Thyroid gland (tissue), 4 donors: ENCODE data around the gene EXOC3L2. TPM values are rescaled to one million over a fixed set of nuclear protein-coding genes. Genes with fewer than 3 reads are reported as not detected.

Source experiments
- DNase-seq, 2 donors: peaks; one replicate each; pipeline ENCODE4 v3.0.0-alpha.2; 2019
- H3K27ac ChIP-seq, 3 donors: fragments of 200-600 bp; sonication (generic); 1 replicate in 2 of 3; 2 replicates in 1 of 3; pipeline ENCODE4 v1.5.1; 2016 to 2019; ENCODE audit warnings: mild to moderate bottlenecking in 1 of 3, moderate library complexity in 1 of 3
- H3K27me3 ChIP-seq: fragments of 200-600 bp; sonication (generic); one replicate; pipeline ENCODE4 v1.5.1; 2019
- H3K36me3 ChIP-seq, 2 donors: fragments of 200-600 bp; sonication (generic); one replicate each; pipeline ENCODE4 v1.5.1; 2016 to 2019
- H3K4me1 ChIP-seq, 2 donors: fragments of 200-600 bp; sonication (generic); one replicate each; pipeline ENCODE4 v1.5.1; 2017 to 2019
- H3K4me3 ChIP-seq, 3 donors: fragments of 200-600 bp; sonication (generic); replicated peaks in 1 of 3; 1 replicate in 2 of 3; 2 replicates in 1 of 3; pipeline ENCODE4 v1.5.1; 2016; ENCODE audit warnings: mild to moderate bottlenecking in 1 of 3
- H3K9me3 ChIP-seq: fragments of 200-600 bp; sonication (generic); one replicate; pipeline ENCODE4 v1.5.1; 2017
- POLR2A ChIP-seq, 2 donors: fragments of 450-650 bp; IDR thresholded peaks; one replicate each; pipeline ENCODE4 v1.6.1; 2017; ENCODE audit warnings: antibody characterized with exemption in 2 of 2, mild to moderate bottlenecking in 2 of 2, moderate library complexity in 1 of 2
- WGBS, 2 donors: methylation state at CpG; one replicate each; pipeline ENCODE4 v1.1.5; 2017; 5-methylcytosine and 5-hydroxymethylcytosine counted together
- intact Hi-C: fragments of 100-400 bp; cut with DNase I; formaldehyde crosslinking; loops from one replicate; pipeline ENCODE4 v1.15.1; 2023
- total RNA-seq, 4 donors: library from RNA; depleted of rRNA; stranded (reverse); fragments of >200 nt; gene quantifications; one replicate each; pipeline ENCODE4 v1.2.3, GENCODE V29; 2016
- TF ChIP-seq, protein P1 (sequence below), 6 experiments: fragments of 200-600 bp in 3 of 6; fragments of 450-650 bp in 3 of 6; sonication (generic) in 3 of 6; IDR thresholded peaks; one replicate each; pipeline ENCODE4 v1.5.1; 2016 to 2019; ENCODE audit warnings: antibody characterized with exemption in 6 of 6, mild to moderate bottlenecking in 2 of 6, inconsistent platforms in 1 of 6, moderate library complexity in 1 of 6

The EXOC3L2 gene
- total RNA-seq, 4 donors from 2014 or later: 2.1 to 17.2 (median 11.4) TPM

DNA sequence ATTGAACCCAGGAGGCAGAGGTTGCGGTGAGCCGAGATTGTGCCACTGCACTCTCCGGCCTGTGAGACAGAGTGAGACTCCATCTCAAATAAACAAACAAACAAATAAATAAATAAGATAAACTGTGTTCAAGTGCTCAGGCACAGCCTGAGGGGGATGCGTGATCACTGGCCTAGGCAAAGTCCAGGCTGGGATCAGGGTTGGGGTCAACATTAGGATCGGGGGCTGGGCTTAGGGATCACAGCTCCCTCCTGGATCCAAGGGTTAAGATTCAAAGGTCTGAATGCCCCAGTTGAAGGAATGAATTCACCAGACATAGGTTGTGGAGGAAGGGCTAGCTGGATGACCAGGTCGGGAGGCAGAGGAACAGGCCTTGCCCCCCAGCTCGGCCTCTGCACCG lies 1.9 kb upstream of the EXOC3L2 start:
- Histone ChIP-seq H3K4me1 (peaks cover 9 to 11% of the 10 kb centered on the region in 2 donors), H3K36me3 (no peaks in the 10 kb centered on the region), H3K27ac (no peak overlapping the region), H3K27me3 (no peaks in the 10 kb centered on the region), H3K4me3 (no peak overlapping the region), H3K9me3 (no peaks in the 10 kb centered on the region)
- WGBS, 2 donors: 94 to 96% methylated on average over 8 of the region's 8 CpGs
- intact Hi-C loops: no loop called here
- DNase-seq: no peak
- TF ChIP-seq POLR2A (IDR thresholded peaks at IDR 0.05): no peak
- TF ChIP-seq, protein P1, sequence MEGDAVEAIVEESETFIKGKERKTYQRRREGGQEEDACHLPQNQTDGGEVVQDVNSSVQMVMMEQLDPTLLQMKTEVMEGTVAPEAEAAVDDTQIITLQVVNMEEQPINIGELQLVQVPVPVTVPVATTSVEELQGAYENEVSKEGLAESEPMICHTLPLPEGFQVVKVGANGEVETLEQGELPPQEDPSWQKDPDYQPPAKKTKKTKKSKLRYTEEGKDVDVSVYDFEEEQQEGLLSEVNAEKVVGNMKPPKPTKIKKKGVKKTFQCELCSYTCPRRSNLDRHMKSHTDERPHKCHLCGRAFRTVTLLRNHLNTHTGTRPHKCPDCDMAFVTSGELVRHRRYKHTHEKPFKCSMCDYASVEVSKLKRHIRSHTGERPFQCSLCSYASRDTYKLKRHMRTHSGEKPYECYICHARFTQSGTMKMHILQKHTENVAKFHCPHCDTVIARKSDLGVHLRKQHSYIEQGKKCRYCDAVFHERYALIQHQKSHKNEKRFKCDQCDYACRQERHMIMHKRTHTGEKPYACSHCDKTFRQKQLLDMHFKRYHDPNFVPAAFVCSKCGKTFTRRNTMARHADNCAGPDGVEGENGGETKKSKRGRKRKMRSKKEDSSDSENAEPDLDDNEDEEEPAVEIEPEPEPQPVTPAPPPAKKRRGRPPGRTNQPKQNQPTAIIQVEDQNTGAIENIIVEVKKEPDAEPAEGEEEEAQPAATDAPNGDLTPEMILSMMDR (IDR thresholded peaks at IDR 0.05): no peak

DNA sequence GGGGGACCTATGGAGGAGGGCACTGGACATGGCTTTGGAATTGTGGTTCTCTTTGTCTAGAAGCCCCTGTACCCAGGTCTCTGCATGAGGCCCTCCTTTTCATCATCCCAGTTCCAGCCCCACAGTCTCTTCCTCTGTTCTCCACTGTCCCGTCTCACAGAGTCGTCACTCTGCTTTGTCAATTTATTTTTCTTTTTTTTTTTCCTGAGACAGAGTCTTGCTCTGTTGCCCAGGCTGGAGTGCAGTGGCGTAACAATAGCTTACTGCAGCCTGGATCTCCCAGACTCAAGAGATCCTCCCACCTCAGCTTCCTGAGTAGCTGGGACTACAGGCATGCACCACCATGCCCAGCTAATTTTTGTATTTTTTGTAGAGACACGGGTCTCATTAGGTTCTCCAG lies 619 bp upstream of the EXOC3L2 start:
- H3K9me3 ChIP-seq: no peaks in the 10 kb centered on the region
- H3K27ac ChIP-seq: peak overlapping the region in 1 of 3 donors; percentile 49
- H3K4me3 ChIP-seq: no peak overlapping the region
- intact Hi-C loops: no loop called here
- no peaks in the 10 kb centered on the region for H3K36me3 ChIP-seq
- WGBS, 2 donors: 52% methylated on average over 4 of the region's 4 CpGs
- no peak for DNase-seq
- no peaks in the 10 kb centered on the region for H3K27me3 ChIP-seq
- TF ChIP-seq, protein P1 (IDR thresholded peaks at IDR 0.05): no peak
- no peak for TF ChIP-seq POLR2A (IDR thresholded peaks at IDR 0.05)
- peaks cover 5% of the 10 kb centered on the region in 2 donors for H3K4me1 ChIP-seq

DNA sequence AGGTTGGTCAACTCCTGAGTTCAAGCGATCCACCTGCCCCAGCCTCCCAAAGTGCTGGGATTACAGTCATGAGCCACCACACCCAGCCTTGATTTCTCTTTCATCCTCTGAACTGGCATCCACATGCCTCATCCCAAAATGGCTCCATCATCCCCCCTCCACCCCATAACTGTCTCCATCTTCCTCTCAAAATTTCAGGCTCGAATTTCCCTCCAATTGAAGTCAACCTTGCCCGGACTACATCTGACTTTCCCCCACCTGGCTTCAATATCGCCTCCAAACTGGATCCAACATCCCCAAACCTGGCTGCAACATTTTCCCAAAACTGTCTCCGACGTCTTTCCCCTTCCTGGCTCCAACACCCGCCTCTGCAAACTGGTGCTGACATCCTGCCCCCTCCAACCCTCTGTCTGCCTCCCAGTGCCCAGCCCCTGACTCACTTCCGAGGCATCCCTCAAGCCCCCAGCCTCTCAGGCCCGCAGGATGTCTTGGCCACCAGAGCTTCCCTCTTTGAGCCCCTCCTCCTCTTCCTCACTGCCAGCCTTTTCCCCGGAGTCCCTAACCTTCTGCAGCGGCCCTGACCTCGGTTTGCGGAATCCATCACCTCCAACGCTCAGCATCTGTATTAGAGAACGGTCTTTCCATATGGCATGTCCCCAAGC lies 943 bp downstream of the EXOC3L2 start:
- H3K4me3 ChIP-seq: peak overlapping the region in 1 of 3 donors; percentile 12

DNA sequence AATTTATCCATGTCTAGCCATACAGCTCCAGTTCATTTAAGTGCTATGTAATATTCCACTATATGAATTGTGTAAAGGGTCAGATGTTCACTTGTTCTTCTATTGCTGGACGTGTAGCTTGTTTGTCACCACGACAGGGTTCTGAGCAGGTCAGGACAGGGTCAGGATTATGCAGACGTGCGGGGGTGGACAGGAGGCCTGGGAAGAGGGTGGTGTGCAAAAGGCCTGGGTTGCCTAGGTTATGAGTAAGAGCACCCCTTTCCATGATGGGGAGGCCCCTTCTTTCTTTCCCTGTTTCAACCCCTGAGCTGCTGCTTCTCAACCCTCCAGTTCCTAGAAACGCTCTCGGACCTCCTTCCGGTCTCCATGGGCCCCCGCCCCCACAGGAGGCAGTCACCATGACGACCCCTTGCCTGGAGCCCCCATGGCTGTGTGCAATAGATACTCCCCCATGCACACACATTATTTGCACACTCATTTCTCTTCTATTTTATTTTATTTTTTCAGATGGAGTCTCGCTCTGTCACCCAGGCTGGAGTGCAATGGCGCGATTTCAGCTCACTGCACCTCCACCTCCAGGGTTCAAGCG lies 2.0 kb downstream of the EXOC3L2 start:
- TF ChIP-seq, protein P1 (IDR thresholded peaks at IDR 0.05): no peak
- TF ChIP-seq POLR2A (IDR thresholded peaks at IDR 0.05): no peak
- intact Hi-C loops: no loop called here
- no peaks in the 10 kb centered on the region for H3K9me3 ChIP-seq
- no peaks in the 10 kb centered on the region for H3K36me3 ChIP-seq
- no peaks in the 10 kb centered on the region for H3K4me1 ChIP-seq
- DNase-seq: no peak
- no peaks in the 10 kb centered on the region for H3K27me3 ChIP-seq
- 73 to 76% methylated on average over 13 of the region's 13 CpGs for WGBS, 2 donors
- no peak overlapping the region for H3K4me3 ChIP-seq
- no peak overlapping the region for H3K27ac ChIP-seq

More for the DNA sequence above, 943 bp downstream of the EXOC3L2 start:
- Histone ChIP-seq H3K27ac (no peak overlapping the region), H3K27me3 (no peaks in the 10 kb centered on the region), H3K4me1 (no peaks in the 10 kb centered on the region), H3K9me3 (no peaks in the 10 kb centered on the region), H3K36me3 (no peaks in the 10 kb centered on the region)
- DNase-seq: no peak
- no peak for TF ChIP-seq POLR2A (IDR thresholded peaks at IDR 0.05)
- TF ChIP-seq, protein P1 (IDR thresholded peaks at IDR 0.05): no peak
- WGBS, 2 donors: 61 to 66% methylated on average over 15 of the region's 15 CpGs
- intact Hi-C loops: no loop called here

DNA sequence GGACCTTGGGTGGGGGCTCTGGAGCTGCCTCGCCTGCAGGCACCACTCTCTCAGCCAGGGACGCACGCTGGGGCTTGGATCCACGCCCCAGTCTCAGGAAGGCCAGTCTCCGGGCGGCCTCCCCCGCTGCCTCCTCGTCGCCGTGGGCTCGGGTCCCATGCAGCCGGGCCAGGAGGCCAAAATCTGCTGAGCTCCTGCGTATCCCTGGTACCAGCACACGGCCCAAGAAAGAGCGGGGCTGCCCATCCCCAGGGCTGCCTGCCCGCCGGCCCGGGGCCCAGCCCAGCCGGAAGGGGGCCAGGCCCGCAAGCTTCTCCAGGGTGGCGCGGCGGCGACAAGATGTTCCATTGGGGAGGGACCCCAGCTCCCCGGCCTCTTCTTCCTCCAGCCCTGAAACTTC lies 6.7 kb downstream of the EXOC3L2 start:
- TF ChIP-seq POLR2A (IDR thresholded peaks at IDR 0.05): no peak
- TF ChIP-seq, protein P1 (IDR thresholded peaks at IDR 0.05): no peak

More for the DNA sequence above, 6.7 kb downstream of the EXOC3L2 start:
- H3K4me3 ChIP-seq: no peak overlapping the region
- no peaks in the 10 kb centered on the region for H3K36me3 ChIP-seq
- no peak overlapping the region for H3K27ac ChIP-seq
- DNase-seq: no peak
- WGBS, 2 donors: 92% methylated on average over 13 of the region's 25 CpGs; no CpG with 5 or more reads in 1 of the 2 donors
- H3K4me1 ChIP-seq: no peaks in the 10 kb centered on the region
- H3K9me3 ChIP-seq: no peaks in the 10 kb centered on the region
- no peaks in the 10 kb centered on the region for H3K27me3 ChIP-seq
- intact Hi-C loops: no loop called here
